ENCODE results near the gene SND1.

The SND1 gene

DNA sequence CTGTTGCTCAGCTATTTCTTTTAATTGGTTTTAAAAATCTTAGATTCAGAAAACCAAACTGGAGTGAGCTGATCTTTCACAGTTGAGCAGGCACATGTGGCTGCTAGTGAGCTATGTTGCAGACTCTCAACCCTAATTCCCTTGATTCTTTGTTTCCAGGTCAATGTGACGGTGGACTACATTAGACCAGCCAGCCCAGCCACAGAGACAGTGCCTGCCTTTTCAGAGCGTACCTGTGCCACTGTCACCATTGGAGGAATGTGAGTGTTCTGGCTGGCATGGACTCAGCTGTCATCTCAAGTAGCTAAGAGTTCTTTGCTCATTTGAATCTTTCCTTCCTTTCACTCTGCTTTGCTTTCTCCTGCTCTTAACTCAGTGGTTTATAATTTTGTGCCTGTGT, 192.2 kb downstream of the SND1 start:
- peaks cover 15% of the 10 kb centered on the region for H3K36me3 ChIP-seq (ENCODE audit: insufficient read depth, low read length)
- peaks cover 22% of the 10 kb centered on the region for H3K4me1 ChIP-seq (ENCODE audit: control insufficient read depth, insufficient read depth, low read length)
- no peaks in the 10 kb centered on the region for H3K9me3 ChIP-seq (replicated peaks; ENCODE audit: low read length)
- H3K27me3 ChIP-seq (ENCODE audit: control insufficient read depth, insufficient read depth, low read length) = no peaks in the 10 kb centered on the region
- no peak overlapping the region for H3K4me3 ChIP-seq (ENCODE audit: low read length)
- no peak overlapping the region for H3K4me2 ChIP-seq (ENCODE audit: low read length)
- H3K9ac ChIP-seq (ENCODE audit: low read depth, low read length) = no peak overlapping the region

GRCh38 chr7:127844707-127845331, 192.8 kb downstream of the SND1 start:
- Histone ChIP-seq H3K36me3 (ENCODE audit: insufficient read depth, low read length) (peaks cover 17% of the 10 kb centered on the region), H3K27me3 (ENCODE audit: control insufficient read depth, insufficient read depth, low read length) (no peaks in the 10 kb centered on the region), H3K4me1 (ENCODE audit: control insufficient read depth, insufficient read depth, low read length) (peaks cover 22% of the 10 kb centered on the region), H3K9me3 (replicated peaks; ENCODE audit: low read length) (no peaks in the 10 kb centered on the region), H3K4me3 (ENCODE audit: low read length) (no peak overlapping the region), H3K4me2 (ENCODE audit: low read length) (no peak overlapping the region), H3K9ac (ENCODE audit: low read depth, low read length) (no peak overlapping the region)

DNA sequence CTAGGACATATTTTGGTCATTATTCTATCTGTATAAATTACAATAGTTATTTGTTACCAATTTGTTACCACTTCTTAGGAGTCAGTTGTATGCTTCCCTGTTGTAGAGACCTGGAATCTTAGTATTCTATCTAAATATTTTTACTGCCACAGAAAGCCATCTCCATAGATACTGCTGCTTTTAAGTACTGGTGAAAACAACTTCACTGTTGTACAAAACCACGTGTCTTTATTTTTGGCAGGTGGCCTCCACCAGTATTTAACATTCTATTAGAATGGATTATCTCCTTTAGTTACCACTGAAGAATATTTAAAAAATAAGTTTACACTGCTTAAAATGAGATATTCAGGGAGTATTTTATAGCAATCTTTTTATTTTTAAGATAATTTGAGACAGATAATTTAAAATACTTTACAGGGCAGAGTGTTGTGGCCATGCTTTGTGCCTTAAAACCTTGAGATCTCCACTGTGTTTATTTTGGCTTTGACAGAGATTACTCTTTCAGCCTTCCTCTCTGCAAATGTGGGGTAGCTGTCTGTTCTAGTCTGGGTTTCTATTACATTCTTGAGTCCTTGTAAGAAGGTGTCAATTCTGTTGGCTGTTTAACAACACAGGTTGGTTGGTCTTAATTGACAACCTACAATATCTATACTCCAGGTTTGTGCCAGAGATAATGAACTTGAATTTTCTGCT, 193.7 kb downstream of the SND1 start:
- no peak overlapping the region for H3K4me2 ChIP-seq (ENCODE audit: low read length)

GRCh38 chr7:127847641-127848040, 195.6 kb downstream of the SND1 start:
- no peak overlapping the region for H3K4me2 ChIP-seq (ENCODE audit: low read length)
- no peaks in the 10 kb centered on the region for H3K27me3 ChIP-seq (ENCODE audit: control insufficient read depth, insufficient read depth, low read length)
- H3K9ac ChIP-seq (ENCODE audit: low read depth, low read length) = no peak overlapping the region
- H3K4me1 ChIP-seq (ENCODE audit: control insufficient read depth, insufficient read depth, low read length) = peaks cover 34% of the 10 kb centered on the region
- no peaks in the 10 kb centered on the region for H3K9me3 ChIP-seq (replicated peaks; ENCODE audit: low read length)
- H3K36me3 ChIP-seq (ENCODE audit: insufficient read depth, low read length) = peaks cover 29% of the 10 kb centered on the region
- H3K4me3 ChIP-seq (ENCODE audit: low read length) = no peak overlapping the region

More for the DNA sequence above, 193.7 kb downstream of the SND1 start:
- H3K27me3 ChIP-seq (ENCODE audit: control insufficient read depth, insufficient read depth, low read length) = no peaks in the 10 kb centered on the region
- H3K9ac ChIP-seq (ENCODE audit: low read depth, low read length) = no peak overlapping the region
- no peaks in the 10 kb centered on the region for H3K9me3 ChIP-seq (replicated peaks; ENCODE audit: low read length)
- no peak overlapping the region for H3K4me3 ChIP-seq (ENCODE audit: low read length)
- H3K4me1 ChIP-seq (ENCODE audit: control insufficient read depth, insufficient read depth, low read length) = peaks cover 28% of the 10 kb centered on the region
- peaks cover 26% of the 10 kb centered on the region for H3K36me3 ChIP-seq (ENCODE audit: insufficient read depth, low read length)

DNA sequence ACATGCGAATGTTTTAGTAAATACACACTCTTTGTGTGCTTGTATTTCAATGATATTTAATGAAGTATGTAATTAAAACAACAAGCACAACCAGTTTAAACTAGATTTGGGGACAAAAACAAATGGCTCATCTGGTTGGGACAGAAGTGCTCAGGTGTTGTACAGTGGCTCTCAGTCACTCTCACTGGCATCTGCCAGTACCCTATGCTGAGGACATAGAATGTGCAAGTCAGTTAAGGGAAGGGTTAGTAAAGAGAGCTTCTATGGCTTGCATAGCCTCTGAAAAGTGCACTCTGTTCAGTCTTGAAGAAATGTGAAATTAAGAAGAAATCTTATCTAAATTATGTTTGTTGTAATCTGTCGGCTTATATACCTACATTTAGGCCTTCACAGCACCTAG, 196.2 kb downstream of the SND1 start:
- H3K4me2 ChIP-seq (ENCODE audit: low read length) = no peak overlapping the region
- H3K9ac ChIP-seq (ENCODE audit: low read depth, low read length) = no peak overlapping the region
- no peak overlapping the region for H3K4me3 ChIP-seq (ENCODE audit: low read length)
- no peaks in the 10 kb centered on the region for H3K9me3 ChIP-seq (replicated peaks; ENCODE audit: low read length)
- no peaks in the 10 kb centered on the region for H3K27me3 ChIP-seq (ENCODE audit: control insufficient read depth, insufficient read depth, low read length)
- peaks cover 34% of the 10 kb centered on the region for H3K4me1 ChIP-seq (ENCODE audit: control insufficient read depth, insufficient read depth, low read length)
- H3K36me3 ChIP-seq (ENCODE audit: insufficient read depth, low read length) = peaks cover 26% of the 10 kb centered on the region

DNA sequence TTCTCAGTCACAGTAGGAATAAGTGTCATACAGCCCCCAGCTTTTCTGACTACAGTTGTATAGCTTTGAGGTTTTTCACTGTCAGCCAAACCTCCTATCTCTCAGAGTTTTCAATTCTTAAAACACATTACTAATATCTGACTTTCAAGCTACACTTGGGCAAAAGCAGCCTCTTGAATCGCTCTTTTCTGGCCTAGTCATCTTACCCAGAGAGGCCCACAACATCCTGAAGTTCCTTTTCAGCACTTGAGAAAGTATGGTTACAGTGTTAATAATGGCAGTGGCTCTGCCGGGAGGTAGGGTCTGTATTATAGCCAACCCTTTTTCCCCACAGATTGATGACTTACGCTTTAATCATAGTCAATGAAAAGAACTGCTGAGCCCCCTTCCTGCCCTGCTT, 198.2 kb downstream of the SND1 start:
- Histone ChIP-seq H3K4me3 (ENCODE audit: low read length) (no peak overlapping the region), H3K9ac (ENCODE audit: low read depth, low read length) (no peak overlapping the region), H3K9me3 (replicated peaks; ENCODE audit: low read length) (no peaks in the 10 kb centered on the region), H3K36me3 (ENCODE audit: insufficient read depth, low read length) (peaks cover 20% of the 10 kb centered on the region), H3K4me1 (ENCODE audit: control insufficient read depth, insufficient read depth, low read length) (peaks cover 27% of the 10 kb centered on the region), H3K4me2 (ENCODE audit: low read length) (no peak overlapping the region), H3K27me3 (ENCODE audit: control insufficient read depth, insufficient read depth, low read length) (no peaks in the 10 kb centered on the region)

GRCh38 chr7:127854383-127854782, 202.4 kb downstream of the SND1 start:
- no peak overlapping the region for H3K4me3 ChIP-seq (ENCODE audit: low read length)

GRCh38 chr7:127857464-127857841, 205.5 kb downstream of the SND1 start:
- Histone ChIP-seq H3K9me3 (replicated peaks; ENCODE audit: low read length) (no peaks in the 10 kb centered on the region), H3K4me3 (ENCODE audit: low read length) (no peak overlapping the region), H3K27me3 (ENCODE audit: control insufficient read depth, insufficient read depth, low read length) (no peaks in the 10 kb centered on the region), H3K36me3 (ENCODE audit: insufficient read depth, low read length) (no peaks in the 10 kb centered on the region), H3K4me1 (ENCODE audit: control insufficient read depth, insufficient read depth, low read length) (no peaks in the 10 kb centered on the region), H3K9ac (ENCODE audit: low read depth, low read length) (no peak overlapping the region), H3K4me2 (ENCODE audit: low read length) (no peak overlapping the region)

More at GRCh38 chr7:127854383-127854782, 202.4 kb downstream of the SND1 start:
- Histone ChIP-seq H3K4me2 (ENCODE audit: low read length) (no peak overlapping the region), H3K9me3 (replicated peaks; ENCODE audit: low read length) (no peaks in the 10 kb centered on the region), H3K36me3 (ENCODE audit: insufficient read depth, low read length) (peaks cover 14% of the 10 kb centered on the region), H3K27me3 (ENCODE audit: control insufficient read depth, insufficient read depth, low read length) (no peaks in the 10 kb centered on the region), H3K4me1 (ENCODE audit: control insufficient read depth, insufficient read depth, low read length) (peaks cover 16% of the 10 kb centered on the region), H3K9ac (ENCODE audit: low read depth, low read length) (no peak overlapping the region)

GRCh38 chr7:127858091-127858914, 206.3 kb downstream of the SND1 start:
- Histone ChIP-seq H3K36me3 (ENCODE audit: insufficient read depth, low read length) (no peaks in the 10 kb centered on the region), H3K4me3 (ENCODE audit: low read length) (no peak overlapping the region), H3K9me3 (replicated peaks; ENCODE audit: low read length) (no peaks in the 10 kb centered on the region), H3K4me2 (ENCODE audit: low read length) (no peak overlapping the region), H3K9ac (ENCODE audit: low read depth, low read length) (no peak overlapping the region), H3K4me1 (ENCODE audit: control insufficient read depth, insufficient read depth, low read length) (no peaks in the 10 kb centered on the region), H3K27me3 (ENCODE audit: control insufficient read depth, insufficient read depth, low read length) (no peaks in the 10 kb centered on the region)

GRCh38 chr7:127858915-127859189, 206.9 kb downstream of the SND1 start:
- no peaks in the 10 kb centered on the region for H3K4me1 ChIP-seq (ENCODE audit: control insufficient read depth, insufficient read depth, low read length)

GRCh38 chr7:127859330-127859729, 207.3 kb downstream of the SND1 start:
- no peaks in the 10 kb centered on the region for H3K36me3 ChIP-seq (ENCODE audit: insufficient read depth, low read length)
- H3K4me3 ChIP-seq (ENCODE audit: low read length) = no peak overlapping the region
- H3K9me3 ChIP-seq (replicated peaks; ENCODE audit: low read length) = no peaks in the 10 kb centered on the region
- H3K9ac ChIP-seq (ENCODE audit: low read depth, low read length) = no peak overlapping the region
- H3K4me2 ChIP-seq (ENCODE audit: low read length) = no peak overlapping the region
- no peaks in the 10 kb centered on the region for H3K27me3 ChIP-seq (ENCODE audit: control insufficient read depth, insufficient read depth, low read length)
- H3K4me1 ChIP-seq (ENCODE audit: control insufficient read depth, insufficient read depth, low read length) = no peaks in the 10 kb centered on the region

More at GRCh38 chr7:127858915-127859189, 206.9 kb downstream of the SND1 start:
- no peak overlapping the region for H3K9ac ChIP-seq (ENCODE audit: low read depth, low read length)
- no peaks in the 10 kb centered on the region for H3K36me3 ChIP-seq (ENCODE audit: insufficient read depth, low read length)
- H3K27me3 ChIP-seq (ENCODE audit: control insufficient read depth, insufficient read depth, low read length) = no peaks in the 10 kb centered on the region
- no peak overlapping the region for H3K4me2 ChIP-seq (ENCODE audit: low read length)
- H3K4me3 ChIP-seq (ENCODE audit: low read length) = no peak overlapping the region
- H3K9me3 ChIP-seq (replicated peaks; ENCODE audit: low read length) = no peaks in the 10 kb centered on the region
